ENCODE measurements around the gene RNPEPL1. TPM values are rescaled to one million over a fixed set of nuclear protein-coding genes. Genes with fewer than 3 reads are reported as not detected.

RNPEPL1 gene
- total RNA-seq, 1 donor from 2014 or later = 22.7 TPM

GRCh38 chr2:240611601-240612210, 43.4 kb downstream of the RNPEPL1 start:
- no peaks in the 10 kb centered on the region for H3K27me3 ChIP-seq (ENCODE audit: insufficient read depth, low read length)
- peaks cover 3% of the 10 kb centered on the region for H3K27me3 Mint-ChIP-seq (ENCODE audit: low read depth, unreplicated experiment)

GRCh38 chr2:240613781-240614180, 45.5 kb downstream of the RNPEPL1 start:
- no peaks in the 10 kb centered on the region for H3K79me2 ChIP-seq (ENCODE audit: insufficient read depth, low read length)
- no peak overlapping the region for H3K27ac ChIP-seq (ENCODE audit: low read depth, low read length)
- peaks cover 16% of the 10 kb centered on the region for H3K36me3 Mint-ChIP-seq (ENCODE audit: low read depth, unreplicated experiment)
- H3K9me3 Mint-ChIP-seq (ENCODE audit: unreplicated experiment) = peaks cover 1% of the 10 kb centered on the region
- no peak overlapping the region for H3K27ac Mint-ChIP-seq (ENCODE audit: unreplicated experiment)
- no peak overlapping the region for H3K4me2 ChIP-seq (ENCODE audit: low read length)
- TF ChIP-seq EZH2 (IDR thresholded peaks at IDR 0.05; ENCODE audit: insufficient read depth, low read length) = no peak
- TF ChIP-seq CTCF (IDR thresholded peaks at IDR 0.05; ENCODE audit: insufficient read depth, low read depth, low read length) = no peak
- peaks cover 2% of the 10 kb centered on the region for H3K27me3 Mint-ChIP-seq (ENCODE audit: low read depth, unreplicated experiment)
- FAIRE-seq (no peak), DNase-seq (ENCODE audit: low read depth) (no peak)
- no peaks in the 10 kb centered on the region for H3K4me1 ChIP-seq (ENCODE audit: insufficient read depth, low read length)
- H4K20me1 ChIP-seq (ENCODE audit: insufficient read depth, low read length) = no peaks in the 10 kb centered on the region
- no peak overlapping the region for H3K4me3 Mint-ChIP-seq (ENCODE audit: unreplicated experiment)
- no peak overlapping the region for H3K9ac ChIP-seq (ENCODE audit: low read length)
- H3K4me1 Mint-ChIP-seq (ENCODE audit: low read depth, unreplicated experiment) = no peaks in the 10 kb centered on the region
- H3K9me3 ChIP-seq (ENCODE audit: insufficient read depth, low read depth, low read length) = no peaks in the 10 kb centered on the region
- no peaks in the 10 kb centered on the region for H3K27me3 ChIP-seq (ENCODE audit: insufficient read depth, low read length)
- H3K36me3 ChIP-seq (ENCODE audit: insufficient read depth, low read length) = no peaks in the 10 kb centered on the region
- H2AFZ ChIP-seq (ENCODE audit: low read depth, low read length) = no peak overlapping the region
- H3K4me3 ChIP-seq (ENCODE audit: insufficient read depth, low read depth, low read length) = no peak overlapping the region

More at GRCh38 chr2:240611601-240612210, 43.4 kb downstream of the RNPEPL1 start:
- TF ChIP-seq CTCF (IDR thresholded peaks at IDR 0.05; ENCODE audit: insufficient read depth, low read depth, low read length) (no peak), EZH2 (IDR thresholded peaks at IDR 0.05; ENCODE audit: insufficient read depth, low read length) (no peak)
- Histone ChIP-seq H3K4me3 (ENCODE audit: insufficient read depth, low read depth, low read length) (no peak overlapping the region), H3K36me3 (ENCODE audit: insufficient read depth, low read length) (no peaks in the 10 kb centered on the region), H3K9me3 (ENCODE audit: insufficient read depth, low read depth, low read length) (no peaks in the 10 kb centered on the region), H3K9ac (ENCODE audit: low read length) (no peak overlapping the region), H4K20me1 (ENCODE audit: insufficient read depth, low read length) (no peaks in the 10 kb centered on the region), H3K4me2 (ENCODE audit: low read length) (no peak overlapping the region), H3K4me1 (ENCODE audit: insufficient read depth, low read length) (no peaks in the 10 kb centered on the region), H3K79me2 (ENCODE audit: insufficient read depth, low read length) (no peaks in the 10 kb centered on the region), H2AFZ (ENCODE audit: low read depth, low read length) (no peak overlapping the region), H3K27ac (ENCODE audit: low read depth, low read length) (no peak overlapping the region)
- Mint-ChIP-seq H3K4me1 (ENCODE audit: low read depth, unreplicated experiment) (no peaks in the 10 kb centered on the region), H3K27ac (ENCODE audit: unreplicated experiment) (no peak overlapping the region), H3K9me3 (ENCODE audit: unreplicated experiment) (no peaks in the 10 kb centered on the region), H3K36me3 (ENCODE audit: low read depth, unreplicated experiment) (peaks cover 7% of the 10 kb centered on the region), H3K4me3 (ENCODE audit: unreplicated experiment) (no peak overlapping the region)
- FAIRE-seq = no peak
- no peak for DNase-seq (ENCODE audit: low read depth)

GRCh38 chr2:240614391-240614790, 46.1 kb downstream of the RNPEPL1 start:
- H3K79me2 ChIP-seq (ENCODE audit: insufficient read depth, low read length) = no peaks in the 10 kb centered on the region
- H3K36me3 ChIP-seq (ENCODE audit: insufficient read depth, low read length) = no peaks in the 10 kb centered on the region
- no peaks in the 10 kb centered on the region for H3K27me3 ChIP-seq (ENCODE audit: insufficient read depth, low read length)
- no peak for DNase-seq (ENCODE audit: low read depth)
- Mint-ChIP-seq H3K27me3 (ENCODE audit: low read depth, unreplicated experiment) (peaks cover 2% of the 10 kb centered on the region), H3K9me3 (ENCODE audit: unreplicated experiment) (peaks cover 5% of the 10 kb centered on the region), H3K27ac (ENCODE audit: unreplicated experiment) (no peak overlapping the region), H3K4me1 (ENCODE audit: low read depth, unreplicated experiment) (no peaks in the 10 kb centered on the region), H3K36me3 (ENCODE audit: low read depth, unreplicated experiment) (peaks cover 18% of the 10 kb centered on the region), H3K4me3 (ENCODE audit: unreplicated experiment) (no peak overlapping the region)
- no peak overlapping the region for H3K9ac ChIP-seq (ENCODE audit: low read length)
- no peak overlapping the region for H3K4me2 ChIP-seq (ENCODE audit: low read length)
- no peak overlapping the region for H3K4me3 ChIP-seq (ENCODE audit: insufficient read depth, low read depth, low read length)
- H3K27ac ChIP-seq (ENCODE audit: low read depth, low read length) = no peak overlapping the region
- no peak for TF ChIP-seq EZH2 (IDR thresholded peaks at IDR 0.05; ENCODE audit: insufficient read depth, low read length)
- TF ChIP-seq CTCF (IDR thresholded peaks at IDR 0.05; ENCODE audit: insufficient read depth, low read depth, low read length) = no peak
- H2AFZ ChIP-seq (ENCODE audit: low read depth, low read length) = no peak overlapping the region
- FAIRE-seq = no peak
- H3K4me1 ChIP-seq (ENCODE audit: insufficient read depth, low read length) = no peaks in the 10 kb centered on the region
- H4K20me1 ChIP-seq (ENCODE audit: insufficient read depth, low read length) = no peaks in the 10 kb centered on the region
- no peaks in the 10 kb centered on the region for H3K9me3 ChIP-seq (ENCODE audit: insufficient read depth, low read depth, low read length)
